Loucy (cell line): ENCODE data around the gene CYP4F12.

Source experiments
- CTCF ChIP-seq: fragments of 200-600 bp; sonication (generic); conservative IDR thresholded peaks from 2 replicates; pipeline ENCODE4 v1.5.1; 2014; ENCODE audit warnings: mild to moderate bottlenecking, antibody characterized with exemption, low read length
- EZH2phosphoT487 ChIP-seq: fragments of 200-600 bp; IDR thresholded peaks from 2 replicates; pipeline ENCODE4 v1.6.1; 2018; ENCODE audit warnings: antibody characterized with exemption, mild to moderate bottlenecking, moderate library complexity, borderline replicate concordance

- TF ChIP-seq CTCF (no peak), EZH2phosphoT487 (no peak)
Observed at GRCh38 chr19:15666883-15667282, 6.0 kb upstream of the CYP4F12 start.
